HEK293 (cell line): Measurements from ENCODE around the gene ARL8B.

Experiments used
- ATF2 ChIP-seq: fragments of 450-650 bp; formaldehyde crosslinking; IDR thresholded peaks from 2 replicates; pipeline ENCODE4 v1.5.1; 2016; ENCODE audit warnings: missing biosample characterization, missing genetic modification characterization, low read depth
- CTCF ChIP-seq: fragments of 450-650 bp; formaldehyde crosslinking; IDR thresholded peaks from 2 replicates; pipeline ENCODE4 v1.5.1; 2016; ENCODE audit warnings: missing biosample characterization, missing genetic modification characterization
- INSM2 ChIP-seq: fragments of 450-650 bp; formaldehyde crosslinking; IDR thresholded peaks from 2 replicates; pipeline ENCODE4 v1.5.1; 2016; ENCODE audit warnings: missing biosample characterization, missing genetic modification characterization
- YY1 ChIP-seq: fragments of 450-650 bp; formaldehyde crosslinking; IDR thresholded peaks from 2 replicates; pipeline ENCODE4 v1.5.1; 2018; ENCODE audit warnings: missing biosample characterization, missing genetic modification characterization
- ZBTB11 ChIP-seq: fragments of 450-650 bp; formaldehyde crosslinking; conservative IDR thresholded peaks from 2 replicates; pipeline ENCODE4 v1.5.1; 2016; ENCODE audit warnings: low read depth, missing biosample characterization, missing genetic modification characterization
- ZBTB21 ChIP-seq: fragments of 450-650 bp; formaldehyde crosslinking; IDR thresholded peaks from 2 replicates; pipeline ENCODE4 v1.5.1; 2017; ENCODE audit warnings: missing biosample characterization, missing genetic modification characterization
- ZBTB26 ChIP-seq: fragments of 450-650 bp; formaldehyde crosslinking; optimal IDR thresholded peaks from 2 replicates; pipeline ENCODE3; 2016; ENCODE audit warnings: missing biosample characterization, mild to moderate bottlenecking, missing genetic modification characterization
- ZNF138 ChIP-seq: fragments of 450-650 bp; formaldehyde crosslinking; IDR thresholded peaks from 2 replicates; pipeline ENCODE4 v1.5.1; 2016; ENCODE audit warnings: missing biosample characterization, missing genetic modification characterization, borderline replicate concordance
- ZNF530 ChIP-seq: fragments of 450-650 bp; formaldehyde crosslinking; IDR thresholded peaks from 2 replicates; pipeline ENCODE4 v1.5.1; 2016; ENCODE audit warnings: low read depth, missing biosample characterization, missing genetic modification characterization
- ZNF580 ChIP-seq: fragments of 450-650 bp; formaldehyde crosslinking; IDR thresholded peaks from 2 replicates; pipeline ENCODE4 v1.5.1; 2016; ENCODE audit warnings: missing biosample characterization, missing genetic modification characterization
- ZNF645 ChIP-seq: fragments of 450-650 bp; formaldehyde crosslinking; IDR thresholded peaks from 2 replicates; pipeline ENCODE4; 2016; ENCODE audit warnings: missing biosample characterization, missing genetic modification characterization
- ZNF792 ChIP-seq: fragments of 450-650 bp; formaldehyde crosslinking; IDR thresholded peaks from 2 replicates; pipeline ENCODE4 v1.5.1; 2016; ENCODE audit warnings: missing biosample characterization, missing genetic modification characterization
- ZSCAN5A ChIP-seq: fragments of 450-650 bp; formaldehyde crosslinking; IDR thresholded peaks from 2 replicates; pipeline ENCODE4 v1.5.1; 2016; ENCODE audit warnings: missing biosample characterization, missing genetic modification characterization

- TF ChIP-seq ZNF645 (tag by site-specific recombination) (no peak), ZBTB11 (tag by site-specific recombination) (no peak), CTCF (tag by site-specific recombination) (no peak), ZBTB26 (no peak), ZNF792 (no peak), ATF2 (no peak), INSM2 (tag by site-specific recombination) (no peak), ZNF580 (tag by site-specific recombination) (no peak), ZNF138 (no peak), ZBTB21 (tag by site-specific recombination) (no peak), ZSCAN5A (tag by site-specific recombination) (no peak), ZNF530 (no peak), YY1 (tag by site-specific recombination) (no peak)
Observed at GRCh38 chr3:5087209-5087608, 34.9 kb upstream of the ARL8B start.
